ENCODE results near the gene RAD51B.

Gene RAD51B

GRCh38 chr14:68249661-68250451 lies 430.3 kb downstream of the RAD51B start:
- peaks cover 4% of the 10 kb centered on the region for H3K4me1 ChIP-seq (ENCODE audit: control insufficient read depth, low read depth, low read length)

GRCh38 chr14:68250927-68251768 lies 431.6 kb downstream of the RAD51B start:
- no peaks in the 10 kb centered on the region for H3K36me3 ChIP-seq (ENCODE audit: control insufficient read depth, insufficient read depth, low read length)
- H4K8ac ChIP-seq (ENCODE audit: low read depth, low read length): peak overlapping the region; percentile 81
- no peak for DNase-seq
- H3K4me1 ChIP-seq (ENCODE audit: control insufficient read depth, low read depth, low read length): peaks cover 4% of the 10 kb centered on the region
- H2BK120ac ChIP-seq (ENCODE audit: low read depth, low read length): no peak overlapping the region
- H3K4me3 ChIP-seq (ENCODE audit: low read length): no peak overlapping the region
- H3K4ac ChIP-seq (ENCODE audit: low read depth, low read length): no peak overlapping the region
- H3K79me1 ChIP-seq (ENCODE audit: low read length): no peaks in the 10 kb centered on the region
- H2BK15ac ChIP-seq (replicated peaks; ENCODE audit: low read depth): no peak overlapping the region
- no CpG with 5 or more reads among the region's 4 CpGs for WGBS (ENCODE audit: extremely low coverage, insufficient coverage, low lambda C conversion rate)
- H3K27me3 ChIP-seq (ENCODE audit: insufficient read depth, low read length, poor library complexity): no peaks in the 10 kb centered on the region
- H2AK5ac ChIP-seq (ENCODE audit: low read length): no peak overlapping the region
- H2BK5ac ChIP-seq (ENCODE audit: low read length): no peak overlapping the region
- no peak overlapping the region for H3K18ac ChIP-seq (ENCODE audit: low read length)
- H4K5ac ChIP-seq (ENCODE audit: low read length): no peak overlapping the region
- no peak overlapping the region for H3K27ac ChIP-seq (ENCODE audit: low read depth, low read length)
- H3K9ac ChIP-seq (ENCODE audit: low read length): no peak overlapping the region
- no peak overlapping the region for H3K23ac ChIP-seq (ENCODE audit: low read length)
- H3K56ac ChIP-seq (ENCODE audit: low read length): no peak overlapping the region
- no peaks in the 10 kb centered on the region for H3K79me2 ChIP-seq (ENCODE audit: control insufficient read depth, insufficient read depth, low read length)
- no peak overlapping the region for H3K4me2 ChIP-seq (ENCODE audit: low read length)

More at GRCh38 chr14:68249661-68250451, 430.3 kb downstream of the RAD51B start:
- no peak overlapping the region for H3K27ac ChIP-seq (ENCODE audit: low read depth, low read length)
- H3K18ac ChIP-seq (ENCODE audit: low read length): peak overlapping the region; percentile 60
- no peak overlapping the region for H3K4me3 ChIP-seq (ENCODE audit: low read length)
- H4K8ac ChIP-seq (ENCODE audit: low read depth, low read length): no peak overlapping the region
- H3K79me1 ChIP-seq (ENCODE audit: low read length): no peaks in the 10 kb centered on the region
- no peak overlapping the region for H4K5ac ChIP-seq (ENCODE audit: low read length)
- H3K23ac ChIP-seq (ENCODE audit: low read length): no peak overlapping the region
- H3K27me3 ChIP-seq (ENCODE audit: insufficient read depth, low read length, poor library complexity): no peaks in the 10 kb centered on the region
- DNase-seq: no peak
- H2BK120ac ChIP-seq (ENCODE audit: low read depth, low read length): peak overlapping the region; percentile 38
- WGBS (ENCODE audit: extremely low coverage, insufficient coverage, low lambda C conversion rate): no CpG with 5 or more reads among the region's 3 CpGs
- no peak overlapping the region for H3K4me2 ChIP-seq (ENCODE audit: low read length)
- H2BK15ac ChIP-seq (replicated peaks; ENCODE audit: low read depth): no peak overlapping the region
- H2BK5ac ChIP-seq (ENCODE audit: low read length): no peak overlapping the region
- no peak overlapping the region for H3K9ac ChIP-seq (ENCODE audit: low read length)
- H3K56ac ChIP-seq (ENCODE audit: low read length): no peak overlapping the region
- peak overlapping the region; percentile 36 for H3K4ac ChIP-seq (ENCODE audit: low read depth, low read length)
- no peak overlapping the region for H2AK5ac ChIP-seq (ENCODE audit: low read length)
- H3K36me3 ChIP-seq (ENCODE audit: control insufficient read depth, insufficient read depth, low read length): no peaks in the 10 kb centered on the region
- H3K79me2 ChIP-seq (ENCODE audit: control insufficient read depth, insufficient read depth, low read length): no peaks in the 10 kb centered on the region

- Histone ChIP-seq H3K18ac (ENCODE audit: low read length) (no peak overlapping the region), H4K5ac (ENCODE audit: low read length) (no peak overlapping the region), H2BK15ac (replicated peaks; ENCODE audit: low read depth) (no peak overlapping the region), H2BK5ac (ENCODE audit: low read length) (no peak overlapping the region), H3K36me3 (ENCODE audit: control insufficient read depth, insufficient read depth, low read length) (no peaks in the 10 kb centered on the region), H3K4me3 (ENCODE audit: low read length) (no peak overlapping the region), H4K8ac (ENCODE audit: low read depth, low read length) (no peak overlapping the region), H2AK5ac (ENCODE audit: low read length) (no peak overlapping the region), H3K27me3 (ENCODE audit: insufficient read depth, low read length, poor library complexity) (no peaks in the 10 kb centered on the region), H3K9ac (ENCODE audit: low read length) (no peak overlapping the region), H3K4me1 (ENCODE audit: control insufficient read depth, low read depth, low read length) (peaks cover 4% of the 10 kb centered on the region), H3K27ac (ENCODE audit: low read depth, low read length) (no peak overlapping the region), H3K79me1 (ENCODE audit: low read length) (no peaks in the 10 kb centered on the region), H3K4ac (ENCODE audit: low read depth, low read length) (no peak overlapping the region), H3K23ac (ENCODE audit: low read length) (no peak overlapping the region), H3K79me2 (ENCODE audit: control insufficient read depth, insufficient read depth, low read length) (no peaks in the 10 kb centered on the region), H2BK120ac (ENCODE audit: low read depth, low read length) (no peak overlapping the region), H3K56ac (ENCODE audit: low read length) (no peak overlapping the region), H3K4me2 (ENCODE audit: low read length) (no peak overlapping the region)
- no CpG with 5 or more reads among the region's 1 CpG for WGBS (ENCODE audit: extremely low coverage, insufficient coverage, low lambda C conversion rate)
- no peak for DNase-seq
These were observed 432.2 kb downstream of the RAD51B start for GRCh38 chr14:68251769-68252100.

GRCh38 chr14:68253160-68253780 lies 433.7 kb downstream of the RAD51B start:
- no peak overlapping the region for H3K27ac ChIP-seq (ENCODE audit: low read depth, low read length)
- no peak overlapping the region for H4K5ac ChIP-seq (ENCODE audit: low read length)
- H3K36me3 ChIP-seq (ENCODE audit: control insufficient read depth, insufficient read depth, low read length): no peaks in the 10 kb centered on the region
- H3K4me2 ChIP-seq (ENCODE audit: low read length): no peak overlapping the region
- H4K8ac ChIP-seq (ENCODE audit: low read depth, low read length): no peak overlapping the region
- H3K4me3 ChIP-seq (ENCODE audit: low read length): no peak overlapping the region
- WGBS (ENCODE audit: extremely low coverage, insufficient coverage, low lambda C conversion rate): no CpG with 5 or more reads among the region's 3 CpGs
- H2BK120ac ChIP-seq (ENCODE audit: low read depth, low read length): no peak overlapping the region
- no peak overlapping the region for H3K23ac ChIP-seq (ENCODE audit: low read length)
- H3K79me1 ChIP-seq (ENCODE audit: low read length): no peaks in the 10 kb centered on the region
- H2AK5ac ChIP-seq (ENCODE audit: low read length): no peak overlapping the region
- no peak overlapping the region for H2BK15ac ChIP-seq (replicated peaks; ENCODE audit: low read depth)
- H2BK5ac ChIP-seq (ENCODE audit: low read length): no peak overlapping the region
- no peak overlapping the region for H3K18ac ChIP-seq (ENCODE audit: low read length)
- no peak for DNase-seq
- no peaks in the 10 kb centered on the region for H3K27me3 ChIP-seq (ENCODE audit: insufficient read depth, low read length, poor library complexity)
- H3K9ac ChIP-seq (ENCODE audit: low read length): no peak overlapping the region
- H3K79me2 ChIP-seq (ENCODE audit: control insufficient read depth, insufficient read depth, low read length): no peaks in the 10 kb centered on the region
- no peak overlapping the region for H3K56ac ChIP-seq (ENCODE audit: low read length)
- peaks cover 4% of the 10 kb centered on the region for H3K4me1 ChIP-seq (ENCODE audit: control insufficient read depth, low read depth, low read length)
- no peak overlapping the region for H3K4ac ChIP-seq (ENCODE audit: low read depth, low read length)

- Histone ChIP-seq H3K9ac (ENCODE audit: low read length) (no peak overlapping the region), H2BK120ac (ENCODE audit: low read depth, low read length) (no peak overlapping the region), H3K4me2 (ENCODE audit: low read length) (no peak overlapping the region), H3K27ac (ENCODE audit: low read depth, low read length) (no peak overlapping the region), H3K27me3 (ENCODE audit: insufficient read depth, low read length, poor library complexity) (no peaks in the 10 kb centered on the region), H3K18ac (ENCODE audit: low read length) (no peak overlapping the region), H4K8ac (ENCODE audit: low read depth, low read length) (no peak overlapping the region), H3K4me1 (ENCODE audit: control insufficient read depth, low read depth, low read length) (peaks cover 4% of the 10 kb centered on the region), H3K23ac (ENCODE audit: low read length) (no peak overlapping the region), H3K36me3 (ENCODE audit: control insufficient read depth, insufficient read depth, low read length) (no peaks in the 10 kb centered on the region), H3K79me2 (ENCODE audit: control insufficient read depth, insufficient read depth, low read length) (no peaks in the 10 kb centered on the region), H3K56ac (ENCODE audit: low read length) (no peak overlapping the region), H3K4ac (ENCODE audit: low read depth, low read length) (no peak overlapping the region), H2AK5ac (ENCODE audit: low read length) (no peak overlapping the region), H2BK5ac (ENCODE audit: low read length) (no peak overlapping the region), H2BK15ac (replicated peaks; ENCODE audit: low read depth) (no peak overlapping the region), H3K4me3 (ENCODE audit: low read length) (no peak overlapping the region), H4K5ac (ENCODE audit: low read length) (no peak overlapping the region), H3K79me1 (ENCODE audit: low read length) (no peaks in the 10 kb centered on the region)
- DNase-seq: no peak
- WGBS (ENCODE audit: extremely low coverage, insufficient coverage, low lambda C conversion rate): no CpG with 5 or more reads among the region's 2 CpGs
These were observed 434.4 kb downstream of the RAD51B start for GRCh38 chr14:68253878-68254528.
